Coronary artery (tissue), 2 donors: ENCODE data around the gene NHSL2.
A peak's percentile ranks its signal among the peaks of the same experiment; 100 is the strongest.

Source experiments
- DNase-seq: peaks from one replicate; pipeline ENCODE4 v3.0.0-alpha.2; 2017; ENCODE audit warnings: low spot score
- H3K27ac ChIP-seq, 2 donors: fragments of 200-600 bp; sonication (generic); one replicate each; pipeline ENCODE4 v1.5.1; 2016 to 2019
- H3K4me3 ChIP-seq: fragments of 200-600 bp; sonication (generic); 2 replicates; pipeline ENCODE4 v1.5.1; 2016; ENCODE audit warnings: mild to moderate bottlenecking, moderate library complexity
- CTCF ChIP-seq: fragments of 200-600 bp; sonication (generic); IDR thresholded peaks from one replicate; pipeline ENCODE4 v1.5.1; 2019; ENCODE audit warnings: antibody characterized with exemption

NHSL2 gene

GRCh38 chrX:71885099-71885498 is 25.5 kb upstream of the NHSL2 start:
- H3K4me3 ChIP-seq, result no peak overlapping the region
- no peak overlapping the region for H3K27ac ChIP-seq
- TF ChIP-seq CTCF, result no peak
- no peak for DNase-seq

DNA sequence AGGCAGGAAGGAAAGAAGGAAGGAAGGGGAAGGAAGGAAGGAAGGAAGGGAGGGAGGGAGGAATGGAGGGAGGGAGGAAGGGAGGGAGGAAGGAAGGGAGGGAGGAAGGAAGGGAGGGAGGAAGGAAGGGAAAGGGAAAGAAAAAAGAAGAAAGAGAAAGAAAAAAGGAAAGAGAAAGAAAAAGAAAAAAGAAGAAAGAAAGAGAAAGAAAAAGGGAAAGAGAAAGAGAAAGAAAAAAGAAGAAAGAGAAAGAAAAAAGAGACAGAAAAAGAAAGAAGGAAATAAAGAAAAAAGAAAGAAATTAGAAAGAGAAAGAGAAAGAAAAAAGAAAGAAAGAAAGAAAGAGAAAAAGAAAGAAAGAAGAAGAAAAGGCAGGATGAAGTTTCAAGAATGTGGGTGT is 15.0 kb upstream of the NHSL2 start:
- Histone ChIP-seq H3K27ac (no peak overlapping the region), H3K4me3 (no peak overlapping the region)
- no peak for DNase-seq
- TF ChIP-seq CTCF, result no peak

- no peak overlapping the region for H3K4me3 ChIP-seq
- no peak overlapping the region for H3K27ac ChIP-seq
- TF ChIP-seq CTCF, result no peak
- no peak for DNase-seq
Measured at GRCh38 chrX:71906144-71906543, 4.5 kb upstream of the NHSL2 start.

- no peak overlapping the region for H3K27ac ChIP-seq
- DNase-seq, result no peak
- no peak for TF ChIP-seq CTCF
- H3K4me3 ChIP-seq, result no peak overlapping the region
Measured at GRCh38 chrX:71908387-71908786, 2.3 kb upstream of the NHSL2 start.

DNA sequence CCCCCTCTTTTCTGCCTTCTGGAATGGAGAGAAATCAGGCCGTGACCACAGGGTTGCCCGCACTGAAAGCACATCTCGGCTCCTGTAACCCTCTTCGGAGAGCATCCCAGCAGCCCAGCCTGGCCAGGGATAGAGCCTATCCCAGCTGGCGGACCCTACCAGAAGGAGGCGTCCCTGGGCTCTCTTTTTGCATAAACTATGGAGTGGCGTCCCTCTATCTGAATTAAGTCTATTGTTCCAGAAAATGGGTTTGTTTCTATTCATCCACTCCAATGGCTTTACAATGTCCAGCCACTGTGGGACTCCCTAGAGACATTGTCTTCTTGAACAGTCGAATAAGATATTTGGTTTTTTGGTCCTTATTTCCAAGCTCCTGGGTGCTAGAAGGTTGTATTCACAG is 689 bp upstream of the NHSL2 start:
- DNase-seq, result no peak
- H3K4me3 ChIP-seq, result no peak overlapping the region

DNA sequence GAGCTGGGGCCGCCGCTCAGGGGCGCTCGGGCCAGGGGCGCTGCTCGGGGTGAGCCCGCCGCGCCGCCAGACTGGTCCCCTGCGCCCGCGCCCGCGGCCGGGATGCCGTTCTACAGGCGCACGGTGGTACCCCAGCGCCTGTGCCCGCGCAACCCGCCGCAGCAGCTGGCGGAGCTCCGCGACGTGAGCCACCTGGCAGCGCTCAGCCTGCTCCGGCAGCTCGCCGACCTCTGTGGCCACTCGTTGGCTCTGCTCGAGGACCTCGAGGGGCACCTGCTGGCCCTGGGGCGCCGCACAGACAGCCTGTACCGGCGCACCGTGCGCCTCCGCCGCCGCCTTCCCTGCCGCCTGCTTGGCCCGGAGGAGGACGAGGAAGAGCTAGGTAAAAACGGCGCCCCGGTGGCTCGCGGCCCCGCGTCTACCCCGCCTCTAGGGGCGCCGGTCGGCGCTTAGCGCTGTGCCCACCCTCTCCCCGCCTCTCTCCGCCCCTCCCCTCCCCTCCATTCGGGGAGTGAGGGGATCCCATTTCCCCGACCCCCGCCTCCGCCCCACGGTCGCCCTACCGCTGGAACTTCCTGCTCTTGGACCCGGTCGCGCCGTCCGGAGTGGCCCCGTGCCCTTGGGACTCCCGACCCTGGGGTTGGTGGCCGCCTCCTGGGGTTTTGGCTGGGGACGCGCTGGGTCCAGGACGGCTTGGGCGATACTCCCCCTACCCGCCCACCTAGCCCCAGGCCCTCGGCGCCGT is 513 bp downstream of the NHSL2 start:
- no peak for TF ChIP-seq CTCF
- no peak for DNase-seq
- H3K4me3 ChIP-seq, result peak overlapping the region; percentile 61
- H3K27ac ChIP-seq, result peak overlapping the region in 1 of 2 donors; percentile 52

More for the DNA sequence above, 689 bp upstream of the NHSL2 start:
- H3K27ac ChIP-seq, result no peak overlapping the region
- no peak for TF ChIP-seq CTCF

- no peak for DNase-seq
- H3K4me3 ChIP-seq, result peak overlapping the region; percentile 61
- peak overlapping the region in 1 of 2 donors; percentile 52 for H3K27ac ChIP-seq
- no peak for TF ChIP-seq CTCF
Measured at GRCh38 chrX:71911731-71912050, 1.0 kb downstream of the NHSL2 start.
